Epithelial cell of proximal tubule (primary cell): Measurements from ENCODE around the gene MREG. TPM values are rescaled to one million over a fixed set of nuclear protein-coding genes. Genes with fewer than 3 reads are reported as not detected.

Experiments
- DNase-seq: peaks from one replicate; pipeline ENCODE4 v3.0.0-alpha.2; 2011; ENCODE audit warnings: low read depth
- H3K4me3 ChIP-seq: 2 replicates; pipeline ENCODE4 v1.5.1; 2011; ENCODE audit warnings: low read depth, mild to moderate bottlenecking, low read length
- total RNA-seq: library from RNA; depleted of rRNA; stranded (reverse); fragments of >200 nt; gene quantifications from 2 replicates; pipeline ENCODE4 v1.2.3, GENCODE V29; 2015
- TF ChIP-seq, protein P1 (sequence below): conservative IDR thresholded peaks from 2 replicates; pipeline ENCODE4 v1.5.1; 2012; ENCODE audit warnings: low read depth, mild to moderate bottlenecking, low read length

The MREG gene
- total RNA-seq, 1 donor from 2014 or later = 12.7 TPM

DNA sequence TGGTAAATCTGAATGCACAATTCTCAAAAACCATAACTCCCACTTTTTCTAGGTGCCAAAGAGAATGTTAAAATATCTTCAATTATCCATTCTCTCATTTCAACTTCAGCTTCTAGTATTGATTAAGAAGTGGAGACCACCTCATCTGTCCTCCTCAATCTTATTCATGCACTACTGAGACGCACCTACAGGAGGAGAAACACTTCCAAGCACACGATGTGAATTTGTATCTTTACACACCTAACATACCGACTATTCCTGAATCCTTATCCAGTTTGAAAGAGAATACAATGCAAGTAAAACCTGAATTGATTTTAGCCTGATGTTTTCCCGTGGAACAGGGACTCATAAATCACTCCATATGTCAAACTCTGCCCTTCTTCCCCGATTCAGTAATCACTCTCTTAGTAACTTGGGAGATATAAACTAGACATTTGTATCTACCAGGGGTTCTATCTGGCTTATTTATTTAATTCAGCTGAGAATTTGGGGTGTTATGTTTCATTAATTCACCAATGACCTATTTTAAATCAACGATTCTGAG, 101.0 kb downstream of the MREG start:
- TF ChIP-seq, protein P1, sequence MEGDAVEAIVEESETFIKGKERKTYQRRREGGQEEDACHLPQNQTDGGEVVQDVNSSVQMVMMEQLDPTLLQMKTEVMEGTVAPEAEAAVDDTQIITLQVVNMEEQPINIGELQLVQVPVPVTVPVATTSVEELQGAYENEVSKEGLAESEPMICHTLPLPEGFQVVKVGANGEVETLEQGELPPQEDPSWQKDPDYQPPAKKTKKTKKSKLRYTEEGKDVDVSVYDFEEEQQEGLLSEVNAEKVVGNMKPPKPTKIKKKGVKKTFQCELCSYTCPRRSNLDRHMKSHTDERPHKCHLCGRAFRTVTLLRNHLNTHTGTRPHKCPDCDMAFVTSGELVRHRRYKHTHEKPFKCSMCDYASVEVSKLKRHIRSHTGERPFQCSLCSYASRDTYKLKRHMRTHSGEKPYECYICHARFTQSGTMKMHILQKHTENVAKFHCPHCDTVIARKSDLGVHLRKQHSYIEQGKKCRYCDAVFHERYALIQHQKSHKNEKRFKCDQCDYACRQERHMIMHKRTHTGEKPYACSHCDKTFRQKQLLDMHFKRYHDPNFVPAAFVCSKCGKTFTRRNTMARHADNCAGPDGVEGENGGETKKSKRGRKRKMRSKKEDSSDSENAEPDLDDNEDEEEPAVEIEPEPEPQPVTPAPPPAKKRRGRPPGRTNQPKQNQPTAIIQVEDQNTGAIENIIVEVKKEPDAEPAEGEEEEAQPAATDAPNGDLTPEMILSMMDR = peak; percentile 8
- no peak for DNase-seq
- H3K4me3 ChIP-seq = no peak overlapping the region

DNA sequence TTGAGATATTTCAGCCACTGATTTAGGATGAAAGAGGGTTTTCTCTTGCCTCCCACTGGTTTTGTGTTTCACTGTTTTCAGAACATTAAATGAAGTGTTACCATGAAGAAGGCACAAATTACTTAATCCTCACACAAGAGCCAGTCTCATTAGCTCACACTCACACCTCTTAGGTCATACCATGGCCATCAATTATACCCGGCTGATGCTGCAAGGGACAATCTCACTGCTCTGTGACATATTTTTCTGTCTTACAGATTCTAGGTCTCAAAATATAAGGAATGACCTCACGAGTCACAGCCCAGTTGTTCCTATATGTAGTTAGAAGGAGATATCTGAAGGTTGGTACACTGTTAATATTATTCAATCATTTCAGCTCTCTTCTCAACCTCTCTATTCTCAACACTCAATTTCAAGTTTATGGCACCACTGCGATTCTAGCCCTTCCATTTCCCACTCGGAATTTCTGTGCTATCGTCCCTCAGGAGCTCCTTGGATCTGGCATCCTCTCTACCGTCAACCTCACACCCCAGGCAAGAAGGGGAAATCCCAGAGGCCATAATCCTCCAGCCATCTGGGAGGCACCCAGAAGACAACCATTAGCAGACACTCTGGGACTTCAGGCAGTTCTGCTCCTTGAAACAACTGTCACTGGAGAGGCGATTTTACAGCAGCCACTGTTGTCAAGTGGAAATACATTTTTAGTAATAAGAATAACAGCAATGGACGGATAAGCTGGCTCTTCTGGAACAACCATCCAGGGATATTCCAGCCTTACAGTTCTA, 101.9 kb downstream of the MREG start:
- TF ChIP-seq, protein P1 = no peak
- H3K4me3 ChIP-seq = no peak overlapping the region
- no peak for DNase-seq

GRCh38 chr2:215910180-215910579, 103.2 kb downstream of the MREG start:
- DNase-seq = no peak
- TF ChIP-seq, protein P1 = no peak
- no peak overlapping the region for H3K4me3 ChIP-seq

DNA sequence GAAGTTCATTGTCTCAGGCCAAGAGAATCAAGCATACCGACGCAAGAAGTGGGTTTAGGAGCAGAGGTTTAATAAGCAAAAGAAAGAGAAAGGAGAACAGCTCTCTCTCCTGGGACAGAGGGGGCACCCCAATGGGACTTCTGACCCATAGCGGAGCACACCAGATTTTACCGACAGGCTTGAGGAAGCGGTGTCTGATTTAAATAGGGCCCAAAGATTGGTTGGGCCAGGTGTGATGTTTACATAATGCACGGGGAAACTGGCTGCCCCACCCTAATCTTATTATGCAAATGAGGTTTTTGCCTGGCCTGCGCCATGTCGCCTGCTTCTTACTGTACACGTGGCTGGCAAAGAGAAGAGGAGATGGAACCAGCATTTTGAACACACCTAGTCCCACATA, 106.2 kb downstream of the MREG start:
- H3K4me3 ChIP-seq = no peak overlapping the region
- TF ChIP-seq, protein P1 = no peak
- DNase-seq = no peak

GRCh38 chr2:215906458-215906857, 106.9 kb downstream of the MREG start:
- no peak overlapping the region for H3K4me3 ChIP-seq
- no peak for DNase-seq
- TF ChIP-seq, protein P1 = no peak

DNA sequence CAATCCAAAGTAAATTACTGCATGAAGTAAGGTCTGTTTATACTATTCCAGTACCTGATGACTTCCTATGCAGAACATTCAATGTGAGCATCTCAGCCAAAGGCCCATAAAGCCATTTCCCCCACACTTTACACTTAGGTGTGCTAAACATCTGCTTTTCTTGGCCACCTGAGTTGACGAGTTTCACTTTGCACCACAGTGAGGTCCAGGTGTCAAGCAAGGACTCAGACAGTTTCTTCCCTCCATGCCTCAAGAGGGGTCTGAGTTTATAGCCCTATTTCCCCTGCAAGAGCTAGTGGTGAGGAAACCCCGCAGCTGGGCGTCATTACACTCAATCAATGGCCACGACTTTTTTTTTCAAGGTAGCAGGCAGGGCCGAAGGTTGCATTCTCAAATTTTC, 107.7 kb downstream of the MREG start:
- DNase-seq = no peak
- TF ChIP-seq, protein P1 = no peak
- no peak overlapping the region for H3K4me3 ChIP-seq

DNA sequence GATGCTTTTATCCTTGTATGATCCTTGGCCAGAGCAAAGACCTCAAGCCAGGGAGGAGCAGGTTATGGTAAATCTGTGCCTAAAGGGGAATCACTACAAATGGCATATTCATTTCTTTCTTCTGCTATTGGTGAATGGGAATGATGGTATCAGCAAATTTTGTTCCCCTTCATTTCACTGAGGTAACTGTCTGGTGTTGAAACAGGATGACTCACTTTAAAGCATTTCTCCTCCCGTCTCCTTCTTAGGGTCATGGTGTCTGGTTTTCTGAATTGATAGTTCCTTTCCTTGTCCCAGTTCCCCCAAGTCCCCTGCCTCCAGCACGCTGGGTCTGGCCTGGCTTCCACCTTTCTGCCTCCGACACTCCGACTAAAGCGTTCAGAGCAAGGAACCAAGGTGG, 109.2 kb downstream of the MREG start:
- DNase-seq = peak; percentile 71
- no peak overlapping the region for H3K4me3 ChIP-seq
- TF ChIP-seq, protein P1 = no peak
